ENCODE data around the gene SRCAP. TPM values are rescaled to one million over a fixed set of nuclear protein-coding genes. Genes with fewer than 3 reads are reported as not detected.

The SRCAP gene
- total and polyA plus RNA-seq, 2 of the 8 experiments (the other 6 are each of a cell fraction or from before 2014, with no cell fraction given): 5.5 to 54.3 TPM

- TF ChIP-seq CHD7 (IDR thresholded peaks at IDR 0.05; ENCODE audit: insufficient replicate concordance, low read length): no peak
- no peak for TF ChIP-seq PHF8 (conservative IDR thresholded peaks at IDR 0.05; ENCODE audit: low read depth, low read length)
- no peak for TF ChIP-seq E2F6 (IDR thresholded peaks at IDR 0.05)
- no peak for TF ChIP-seq RNF2 (IDR thresholded peaks at IDR 0.05; ENCODE audit: borderline replicate concordance, low read depth, low read length, missing control alignments, poor library complexity, severe bottlenecking)
These were observed 76.1 kb downstream of the SRCAP start (continued) for GRCh38 chr16:30775131-30775391.

Data from H1 (cell line).